ENCODE results near the gene ATXN10.

The ATXN10 gene

GRCh38 chr22:45802054-45802453 lies 130.4 kb downstream of the ATXN10 start:
- TF ChIP-seq POLR2A (IDR thresholded peaks at IDR 0.05; ENCODE audit: low read depth, low read length) = no peak
- FAIRE-seq (no peak), DNase-seq (ENCODE audit: insufficient read length, low spot score) (no peak)

GRCh38 chr22:45804319-45804985 lies 132.8 kb downstream of the ATXN10 start:
- FAIRE-seq (no peak), DNase-seq (ENCODE audit: insufficient read length, low spot score) (no peak)
- TF ChIP-seq POLR2A (IDR thresholded peaks at IDR 0.05; ENCODE audit: low read depth, low read length) = no peak

- peak; percentile 15 for DNase-seq (ENCODE audit: insufficient read length, low spot score)
- no peak for TF ChIP-seq POLR2A (IDR thresholded peaks at IDR 0.05; ENCODE audit: low read depth, low read length)
- peak; percentile 96 for FAIRE-seq
Observed at GRCh38 chr22:45804986-45805325, 133.3 kb downstream of the ATXN10 start.

GRCh38 chr22:45805413-45805812 lies 133.8 kb downstream of the ATXN10 start:
- no peak for DNase-seq (ENCODE audit: insufficient read length, low spot score)
- TF ChIP-seq POLR2A (IDR thresholded peaks at IDR 0.05; ENCODE audit: low read depth, low read length) = no peak
- FAIRE-seq = no peak

GRCh38 chr22:45807156-45807915 lies 135.7 kb downstream of the ATXN10 start:
- no peak for FAIRE-seq
- no peak for DNase-seq (ENCODE audit: insufficient read length, low spot score)
- TF ChIP-seq POLR2A (IDR thresholded peaks at IDR 0.05; ENCODE audit: low read depth, low read length) = no peak

- no peak for FAIRE-seq
- TF ChIP-seq POLR2A (IDR thresholded peaks at IDR 0.05; ENCODE audit: low read depth, low read length) = no peak
- DNase-seq (ENCODE audit: insufficient read length, low spot score) = no peak
Observed at GRCh38 chr22:45812910-45813309, 141.3 kb downstream of the ATXN10 start.

GRCh38 chr22:45814198-45814597 lies 142.6 kb downstream of the ATXN10 start:
- no peak for TF ChIP-seq POLR2A (IDR thresholded peaks at IDR 0.05; ENCODE audit: low read depth, low read length)
- DNase-seq (ENCODE audit: insufficient read length, low spot score) (no peak), FAIRE-seq (no peak)

GRCh38 chr22:45816776-45817175 lies 145.1 kb downstream of the ATXN10 start:
- FAIRE-seq = no peak
- no peak for TF ChIP-seq POLR2A (IDR thresholded peaks at IDR 0.05; ENCODE audit: low read depth, low read length)
- DNase-seq (ENCODE audit: insufficient read length, low spot score) = no peak

GRCh38 chr22:45817745-45818423 lies 146.2 kb downstream of the ATXN10 start:
- no peak for DNase-seq (ENCODE audit: insufficient read length, low spot score)
- no peak for TF ChIP-seq POLR2A (IDR thresholded peaks at IDR 0.05; ENCODE audit: low read depth, low read length)
- no peak for FAIRE-seq

GRCh38 chr22:45818424-45819085 lies 146.9 kb downstream of the ATXN10 start:
- DNase-seq (ENCODE audit: insufficient read length, low spot score) (no peak), FAIRE-seq (no peak)
- TF ChIP-seq POLR2A (IDR thresholded peaks at IDR 0.05; ENCODE audit: low read depth, low read length) = no peak

- DNase-seq (ENCODE audit: insufficient read length, low spot score) (no peak), FAIRE-seq (no peak)
- TF ChIP-seq POLR2A (IDR thresholded peaks at IDR 0.05; ENCODE audit: low read depth, low read length) = no peak
Observed at GRCh38 chr22:45819305-45819704, 147.7 kb downstream of the ATXN10 start.

- FAIRE-seq (no peak), DNase-seq (ENCODE audit: insufficient read length, low spot score) (no peak)
- no peak for TF ChIP-seq POLR2A (IDR thresholded peaks at IDR 0.05; ENCODE audit: low read depth, low read length)
Observed at GRCh38 chr22:45823336-45823735, 151.7 kb downstream of the ATXN10 start.

- no peak for FAIRE-seq
- DNase-seq (ENCODE audit: insufficient read length, low spot score) = no peak
- no peak for TF ChIP-seq POLR2A (IDR thresholded peaks at IDR 0.05; ENCODE audit: low read depth, low read length)
Observed at GRCh38 chr22:45826520-45826919, 154.9 kb downstream of the ATXN10 start.

GRCh38 chr22:45828841-45829240 lies 157.2 kb downstream of the ATXN10 start:
- FAIRE-seq = no peak
- no peak for TF ChIP-seq POLR2A (IDR thresholded peaks at IDR 0.05; ENCODE audit: low read depth, low read length)

More at GRCh38 chr22:45828841-45829240, 157.2 kb downstream of the ATXN10 start:
- no peak for DNase-seq (ENCODE audit: insufficient read length, low spot score)
